ENCODE measurements around the gene LRP6. TPM values are rescaled to one million over a fixed set of nuclear protein-coding genes. Genes with fewer than 3 reads are reported as not detected.
"Not testable (repeated sequence)": the region's sequence is repeated elsewhere in the genome, so short reads cannot be mapped to it uniquely, and the experiment has no call there.

LRP6 gene
- total RNA-seq, 2 donors from 2014 or later, result 0.10 to 0.59 TPM

GRCh38 chr12:12171991-12172511, 94.8 kb downstream of the LRP6 start:
- peaks cover 11 to 17% of the 10 kb centered on the region in 2 donors for H3K4me1 Mint-ChIP-seq (ENCODE audit: low read depth in 2 of 2)
- no peaks in the 10 kb centered on the region for H3K9me3 Mint-ChIP-seq
- peaks cover 4% of the 10 kb centered on the region for H3K36me3 Mint-ChIP-seq
- H3K27ac Mint-ChIP-seq, result peak overlapping the region in 1 of 2 donors; percentile 66
- H3K4me3 Mint-ChIP-seq, result peak overlapping the region; percentile 32
- peaks cover 27 to 64% of the 10 kb centered on the region in 2 donors for H3K27me3 Mint-ChIP-seq
- DNase-seq (ENCODE audit: low spot score), result no peak
- peak; percentile 92 to 98 for ATAC-seq

DNA sequence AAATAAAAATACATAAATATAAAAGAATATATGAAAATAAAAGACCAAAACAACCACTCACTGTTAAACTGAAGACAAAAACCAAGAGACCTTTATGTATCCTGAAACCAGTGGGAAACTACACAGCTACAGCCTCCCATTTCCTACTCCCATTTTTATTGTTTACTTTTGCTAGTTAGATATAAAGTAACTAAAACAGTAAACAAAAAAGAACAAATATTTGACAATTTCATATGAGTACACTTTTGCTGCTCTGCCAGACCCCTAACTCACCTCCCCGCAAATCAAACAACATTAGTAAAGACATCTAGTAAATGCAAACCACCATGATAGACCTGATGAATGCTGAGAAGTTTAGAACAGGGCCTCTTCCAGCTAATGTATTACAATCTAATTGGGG, 99.0 kb downstream of the LRP6 start:
- Mint-ChIP-seq H3K4me3 (no peak overlapping the region), H3K36me3 (peaks cover 4% of the 10 kb centered on the region), H3K9me3 (no peaks in the 10 kb centered on the region), H3K27ac (no peak overlapping the region), H3K4me1 (ENCODE audit: low read depth in 2 of 2) (peaks cover 11 to 17% of the 10 kb centered on the region in 2 donors), H3K27me3 (peaks cover 25 to 70% of the 10 kb centered on the region in 2 donors)
- no peak for ATAC-seq
- no peak for DNase-seq (ENCODE audit: low spot score)

- Mint-ChIP-seq H3K36me3 (peaks cover 4% of the 10 kb centered on the region), H3K4me3 (no peak overlapping the region), H3K9me3 (no peaks in the 10 kb centered on the region), H3K27me3 (peaks cover 30 to 68% of the 10 kb centered on the region in 2 donors), H3K4me1 (ENCODE audit: low read depth in 2 of 2) (peaks cover 4 to 8% of the 10 kb centered on the region in 2 donors), H3K27ac (no peak overlapping the region)
- no peak for ATAC-seq
- no peak for DNase-seq (ENCODE audit: low spot score)
Measured at GRCh38 chr12:12166751-12167150, 100.1 kb downstream of the LRP6 start.

GRCh38 chr12:12159988-12160387, 106.9 kb downstream of the LRP6 start:
- no peaks in the 10 kb centered on the region for H3K36me3 Mint-ChIP-seq
- H3K4me1 Mint-ChIP-seq (ENCODE audit: low read depth in 2 of 2), result no peaks in the 10 kb centered on the region

DNA sequence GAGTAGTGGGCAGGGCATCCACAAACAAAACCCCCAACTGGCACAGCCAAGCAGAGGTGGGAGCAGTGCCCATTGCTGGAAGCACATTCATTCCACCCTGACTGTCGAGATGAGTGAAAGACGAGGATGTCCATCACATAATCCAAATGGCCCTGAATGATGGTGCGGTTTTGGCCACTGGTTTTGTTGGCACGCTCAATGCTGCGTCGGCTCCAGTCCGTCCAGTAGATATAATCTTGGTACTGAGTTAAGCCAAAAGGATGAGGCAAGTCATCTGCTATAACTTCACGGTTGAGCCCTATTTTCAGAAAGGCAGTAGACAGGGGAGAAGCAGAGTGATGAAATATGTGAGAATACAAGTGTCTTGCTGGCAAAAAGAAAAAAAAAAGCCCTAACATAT, 108.0 kb downstream of the LRP6 start:
- Mint-ChIP-seq H3K36me3 (no peaks in the 10 kb centered on the region), H3K27ac (no peak overlapping the region), H3K4me3 (no peak overlapping the region), H3K9me3 (no peaks in the 10 kb centered on the region), H3K4me1 (ENCODE audit: low read depth in 2 of 2) (no peaks in the 10 kb centered on the region), H3K27me3 (peaks cover 38 to 83% of the 10 kb centered on the region in 2 donors)
- ATAC-seq (no peak), DNase-seq (ENCODE audit: low spot score) (no peak)

More at GRCh38 chr12:12159988-12160387, 106.9 kb downstream of the LRP6 start:
- ATAC-seq (no peak), DNase-seq (ENCODE audit: low spot score) (no peak)
- peaks cover 37 to 83% of the 10 kb centered on the region in 2 donors for H3K27me3 Mint-ChIP-seq
- no peaks in the 10 kb centered on the region for H3K9me3 Mint-ChIP-seq
- H3K27ac Mint-ChIP-seq, result no peak overlapping the region
- H3K4me3 Mint-ChIP-seq, result no peak overlapping the region

- H3K27ac Mint-ChIP-seq, result no peak overlapping the region
- ATAC-seq (no peak), DNase-seq (ENCODE audit: low spot score) (no peak)
- no peaks in the 10 kb centered on the region for H3K9me3 Mint-ChIP-seq
- H3K4me1 Mint-ChIP-seq (ENCODE audit: low read depth in 2 of 2), result no peaks in the 10 kb centered on the region
- no peaks in the 10 kb centered on the region for H3K36me3 Mint-ChIP-seq
- peaks cover 40 to 76% of the 10 kb centered on the region in 2 donors for H3K27me3 Mint-ChIP-seq
- no peak overlapping the region for H3K4me3 Mint-ChIP-seq
Measured at GRCh38 chr12:12157424-12157823, 109.4 kb downstream of the LRP6 start.

DNA sequence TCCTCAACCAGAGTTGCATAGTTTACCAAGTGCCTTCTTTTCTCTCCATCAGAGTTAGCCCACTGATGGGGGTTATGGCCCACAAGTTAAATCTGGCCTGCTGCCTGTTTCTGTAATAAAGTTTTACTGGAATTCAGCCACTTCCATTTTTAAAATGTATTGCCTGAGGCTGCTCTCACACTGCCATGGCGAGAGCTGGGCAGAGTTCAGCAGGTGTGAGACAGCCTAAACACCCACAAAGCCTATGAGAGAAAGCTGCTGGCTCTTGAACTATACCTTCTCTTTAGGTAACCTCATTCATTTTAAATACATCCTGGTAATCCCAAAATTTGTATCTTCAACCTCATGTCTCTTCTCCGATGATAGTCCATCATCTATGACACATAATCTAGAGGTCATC, 110.0 kb downstream of the LRP6 start:
- Mint-ChIP-seq H3K4me1 (ENCODE audit: low read depth in 2 of 2) (no peaks in the 10 kb centered on the region), H3K27ac (no peak overlapping the region), H3K27me3 (peaks cover 35 to 70% of the 10 kb centered on the region in 2 donors), H3K4me3 (no peak overlapping the region), H3K36me3 (no peaks in the 10 kb centered on the region), H3K9me3 (no peaks in the 10 kb centered on the region)
- no peak for ATAC-seq
- no peak for DNase-seq (ENCODE audit: low spot score)

DNA sequence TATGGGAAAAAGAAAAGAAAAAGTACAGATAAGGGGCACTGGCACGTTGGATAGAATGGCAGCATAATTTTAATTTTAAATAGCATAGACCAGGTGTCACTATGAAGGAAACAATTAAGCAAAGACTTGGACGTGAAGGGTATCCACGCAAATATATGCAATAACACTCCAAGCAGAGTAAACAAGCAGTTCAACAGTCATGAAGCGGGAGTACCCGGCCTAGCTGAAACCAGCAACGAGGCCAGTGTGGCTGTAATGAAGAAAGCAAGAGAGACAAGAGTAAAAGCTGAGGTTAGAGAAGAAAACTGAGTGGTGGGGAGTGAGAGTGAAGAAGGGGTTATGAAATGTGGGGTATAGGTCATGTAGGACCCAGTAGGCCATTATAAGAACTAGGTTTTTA, 110.7 kb downstream of the LRP6 start:
- ATAC-seq, result no peak

GRCh38 chr12:12153596-12153995, 113.2 kb downstream of the LRP6 start:
- ATAC-seq (no peak), DNase-seq (ENCODE audit: low spot score) (no peak)
- H3K27me3 Mint-ChIP-seq, result peaks cover 45 to 63% of the 10 kb centered on the region in 2 donors
- no peaks in the 10 kb centered on the region for H3K4me1 Mint-ChIP-seq (ENCODE audit: low read depth in 2 of 2)
- H3K9me3 Mint-ChIP-seq, result no peaks in the 10 kb centered on the region
- H3K36me3 Mint-ChIP-seq, result no peaks in the 10 kb centered on the region
- no peak overlapping the region for H3K27ac Mint-ChIP-seq
- no peak overlapping the region for H3K4me3 Mint-ChIP-seq

More for the DNA sequence above, 110.7 kb downstream of the LRP6 start:
- H3K36me3 Mint-ChIP-seq, result no peaks in the 10 kb centered on the region
- no peak overlapping the region for H3K27ac Mint-ChIP-seq
- no peaks in the 10 kb centered on the region for H3K9me3 Mint-ChIP-seq
- DNase-seq (ENCODE audit: low spot score), result no peak
- peaks cover 35 to 65% of the 10 kb centered on the region in 2 donors for H3K27me3 Mint-ChIP-seq
- no peak overlapping the region for H3K4me3 Mint-ChIP-seq
- H3K4me1 Mint-ChIP-seq (ENCODE audit: low read depth in 2 of 2), result no peaks in the 10 kb centered on the region

GRCh38 chr12:12147111-12147510, 119.7 kb downstream of the LRP6 start:
- Mint-ChIP-seq H3K4me3 (no peak overlapping the region), H3K4me1 (ENCODE audit: low read depth in 2 of 2) (no peaks in the 10 kb centered on the region), H3K9me3 (no peaks in the 10 kb centered on the region), H3K27me3 (peaks cover 26 to 44% of the 10 kb centered on the region in 2 donors), H3K36me3 (no peaks in the 10 kb centered on the region), H3K27ac (no peak overlapping the region)
- ATAC-seq, result no peak
- no peak for DNase-seq (ENCODE audit: low spot score)

DNA sequence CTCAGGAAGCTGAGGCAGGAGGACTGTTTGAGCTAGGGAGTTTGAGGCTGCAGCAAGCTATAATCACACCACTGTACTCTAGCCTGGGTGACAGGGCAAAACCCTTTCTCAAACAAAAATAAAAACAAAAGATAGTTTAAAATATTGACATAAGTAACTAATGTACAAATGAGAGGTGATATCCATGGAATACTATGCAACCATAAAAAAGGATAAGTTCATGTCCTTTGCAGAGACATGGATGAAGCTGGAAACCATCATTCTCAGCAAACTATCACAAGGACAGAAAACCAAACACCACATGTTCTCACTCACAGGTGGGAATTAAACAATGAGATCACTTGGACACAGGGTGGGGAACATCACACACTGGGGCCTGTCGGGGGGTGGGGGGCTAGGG, 122.3 kb downstream of the LRP6 start:
- not testable (repeated sequence) for H3K36me3 Mint-ChIP-seq; H3K4me3 Mint-ChIP-seq; H3K27ac Mint-ChIP-seq; H3K9me3 Mint-ChIP-seq; DNase-seq (ENCODE audit: low spot score); ATAC-seq; H3K4me1 Mint-ChIP-seq (ENCODE audit: low read depth in 2 of 2)
- peaks cover 34 to 62% of the 10 kb centered on the region in 2 donors for H3K27me3 Mint-ChIP-seq

DNA sequence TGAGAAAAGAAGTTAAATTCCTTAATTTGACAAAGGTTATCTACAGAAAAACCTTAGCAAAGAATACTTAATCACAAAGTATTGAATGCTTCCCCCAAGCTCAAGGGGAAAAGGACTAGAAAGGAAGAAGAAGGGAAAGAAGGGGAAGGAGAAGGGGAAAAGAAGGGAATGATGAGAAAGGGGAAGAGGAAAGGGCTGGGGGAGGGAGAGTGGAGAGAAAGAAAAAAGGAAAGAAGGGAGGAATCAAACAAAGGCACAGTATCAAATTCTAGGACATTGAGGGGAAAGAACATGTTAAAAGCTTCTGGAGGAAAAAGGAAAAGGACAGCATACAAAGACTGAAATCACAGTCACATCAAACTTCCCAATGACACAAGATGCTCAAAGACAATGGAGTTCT, 125.8 kb downstream of the LRP6 start:
- DNase-seq (ENCODE audit: low spot score), result no peak
- H3K9me3 Mint-ChIP-seq, result no peaks in the 10 kb centered on the region
- H3K27me3 Mint-ChIP-seq, result peaks cover 26 to 63% of the 10 kb centered on the region in 2 donors
- H3K27ac Mint-ChIP-seq, result no peak overlapping the region
- ATAC-seq, result no peak
- no peak overlapping the region for H3K4me3 Mint-ChIP-seq
- no peaks in the 10 kb centered on the region for H3K4me1 Mint-ChIP-seq (ENCODE audit: low read depth in 2 of 2)
- no peaks in the 10 kb centered on the region for H3K36me3 Mint-ChIP-seq

GRCh38 chr12:12138203-12139154, 128.4 kb downstream of the LRP6 start:
- no peak for DNase-seq (ENCODE audit: low spot score)
- H3K9me3 Mint-ChIP-seq, result no peaks in the 10 kb centered on the region
- no peak overlapping the region for H3K4me3 Mint-ChIP-seq
- H3K27me3 Mint-ChIP-seq, result peaks cover 30 to 72% of the 10 kb centered on the region in 2 donors
- no peak for ATAC-seq
- H3K36me3 Mint-ChIP-seq, result no peaks in the 10 kb centered on the region
- H3K27ac Mint-ChIP-seq, result no peak overlapping the region
- H3K4me1 Mint-ChIP-seq (ENCODE audit: low read depth in 2 of 2), result no peaks in the 10 kb centered on the region

GRCh38 chr12:12133785-12134184, 133.1 kb downstream of the LRP6 start:
- H3K4me1 Mint-ChIP-seq (ENCODE audit: low read depth in 2 of 2), result no peaks in the 10 kb centered on the region
- DNase-seq (ENCODE audit: low spot score), result no peak
- no peaks in the 10 kb centered on the region for H3K36me3 Mint-ChIP-seq
- no peak overlapping the region for H3K4me3 Mint-ChIP-seq
- no peak overlapping the region for H3K27ac Mint-ChIP-seq
- ATAC-seq, result no peak
- H3K27me3 Mint-ChIP-seq, result peaks cover 23 to 43% of the 10 kb centered on the region in 2 donors
- no peaks in the 10 kb centered on the region for H3K9me3 Mint-ChIP-seq
